Nephron progenitor cell (in vitro differentiated cells): ENCODE measurements around the gene ECM2.

ENCODE experiments used
- DNase-seq: peaks from one replicate; pipeline ENCODE4 v3.0.0; 2021
- H3K27ac Mint-ChIP-seq: 2 replicates; pipeline ENCODE4 v1.8.0; 2021; ENCODE audit warnings: mild to moderate bottlenecking, moderate library complexity, mixed read lengths
- H3K27me3 Mint-ChIP-seq: 2 replicates; pipeline ENCODE4 v1.8.0; 2021; ENCODE audit warnings: mild to moderate bottlenecking, low read depth, mixed read lengths; ENCODE audit not compliant: poor library complexity
- H3K36me3 Mint-ChIP-seq: 2 replicates; pipeline ENCODE4 v1.8.0; 2021; ENCODE audit warnings: low read depth, mixed read lengths
- H3K4me1 Mint-ChIP-seq: 2 replicates; pipeline ENCODE4 v1.8.0; 2021; ENCODE audit warnings: mixed read lengths
- H3K4me3 Mint-ChIP-seq: 2 replicates; pipeline ENCODE4 v1.8.0; 2021; ENCODE audit warnings: mild to moderate bottlenecking, moderate library complexity, mixed read lengths
- H3K9me3 Mint-ChIP-seq: 2 replicates; pipeline ENCODE4 v1.8.0; 2021; ENCODE audit warnings: mild to moderate bottlenecking, moderate library complexity, mixed read lengths
- TF ChIP-seq, protein P1 (sequence below): fragments of 200-600 bp; sonication (generic); IDR thresholded peaks from 2 replicates; pipeline ENCODE4 v1.5.0; 2021; ENCODE audit warnings: antibody characterized with exemption

ECM2 gene

DNA sequence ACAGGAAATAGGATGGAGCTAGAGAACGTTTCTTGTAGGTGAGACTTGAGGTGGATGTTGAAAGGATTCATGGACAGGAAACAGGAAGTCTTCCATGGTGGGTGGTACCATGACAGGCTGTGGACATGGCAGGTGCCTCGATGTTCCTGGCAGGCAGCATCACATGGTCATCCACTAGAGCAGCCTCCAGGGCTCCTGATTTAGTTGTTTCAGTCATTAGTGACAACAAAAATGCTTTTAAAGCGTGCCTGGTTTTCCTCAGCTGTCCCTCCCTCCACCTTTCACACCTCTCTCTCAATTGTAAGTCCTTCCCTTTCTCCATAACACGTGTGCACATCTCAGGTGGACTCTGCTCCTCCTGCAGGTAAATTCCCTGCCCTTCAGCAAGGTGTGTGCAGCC, 28.3 kb downstream of the ECM2 start:
- no peak overlapping the region for H3K27ac Mint-ChIP-seq
- H3K27me3 Mint-ChIP-seq, result no peaks in the 10 kb centered on the region
- DNase-seq, result no peak

DNA sequence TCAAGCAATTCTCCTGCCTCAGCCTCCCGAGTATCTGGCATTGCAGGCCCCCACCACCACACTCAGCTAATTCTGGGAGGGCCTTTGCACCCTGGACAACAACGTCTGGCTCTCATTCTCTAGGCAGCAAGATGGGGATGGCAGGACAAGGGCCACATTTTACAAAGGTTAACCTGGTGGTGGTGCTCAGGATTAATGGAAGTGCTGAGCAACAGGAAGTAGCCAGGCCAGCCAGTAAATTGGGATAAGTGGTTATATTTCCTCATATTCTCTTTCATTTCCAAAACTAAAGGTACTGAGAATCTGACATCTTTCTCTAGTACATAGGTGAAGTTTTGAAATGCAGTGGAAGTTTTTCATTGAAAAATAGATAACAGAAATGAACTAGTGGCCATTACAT, 28.8 kb downstream of the ECM2 start:
- no peaks in the 10 kb centered on the region for H3K36me3 Mint-ChIP-seq
- H3K27ac Mint-ChIP-seq, result no peak overlapping the region
- no peaks in the 10 kb centered on the region for H3K4me1 Mint-ChIP-seq

More for the DNA sequence above, 28.3 kb downstream of the ECM2 start:
- no peaks in the 10 kb centered on the region for H3K36me3 Mint-ChIP-seq
- H3K9me3 Mint-ChIP-seq, result no peaks in the 10 kb centered on the region
- H3K4me3 Mint-ChIP-seq, result no peak overlapping the region
- no peaks in the 10 kb centered on the region for H3K4me1 Mint-ChIP-seq
- TF ChIP-seq, protein P1, sequence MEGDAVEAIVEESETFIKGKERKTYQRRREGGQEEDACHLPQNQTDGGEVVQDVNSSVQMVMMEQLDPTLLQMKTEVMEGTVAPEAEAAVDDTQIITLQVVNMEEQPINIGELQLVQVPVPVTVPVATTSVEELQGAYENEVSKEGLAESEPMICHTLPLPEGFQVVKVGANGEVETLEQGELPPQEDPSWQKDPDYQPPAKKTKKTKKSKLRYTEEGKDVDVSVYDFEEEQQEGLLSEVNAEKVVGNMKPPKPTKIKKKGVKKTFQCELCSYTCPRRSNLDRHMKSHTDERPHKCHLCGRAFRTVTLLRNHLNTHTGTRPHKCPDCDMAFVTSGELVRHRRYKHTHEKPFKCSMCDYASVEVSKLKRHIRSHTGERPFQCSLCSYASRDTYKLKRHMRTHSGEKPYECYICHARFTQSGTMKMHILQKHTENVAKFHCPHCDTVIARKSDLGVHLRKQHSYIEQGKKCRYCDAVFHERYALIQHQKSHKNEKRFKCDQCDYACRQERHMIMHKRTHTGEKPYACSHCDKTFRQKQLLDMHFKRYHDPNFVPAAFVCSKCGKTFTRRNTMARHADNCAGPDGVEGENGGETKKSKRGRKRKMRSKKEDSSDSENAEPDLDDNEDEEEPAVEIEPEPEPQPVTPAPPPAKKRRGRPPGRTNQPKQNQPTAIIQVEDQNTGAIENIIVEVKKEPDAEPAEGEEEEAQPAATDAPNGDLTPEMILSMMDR, result no peak

DNA sequence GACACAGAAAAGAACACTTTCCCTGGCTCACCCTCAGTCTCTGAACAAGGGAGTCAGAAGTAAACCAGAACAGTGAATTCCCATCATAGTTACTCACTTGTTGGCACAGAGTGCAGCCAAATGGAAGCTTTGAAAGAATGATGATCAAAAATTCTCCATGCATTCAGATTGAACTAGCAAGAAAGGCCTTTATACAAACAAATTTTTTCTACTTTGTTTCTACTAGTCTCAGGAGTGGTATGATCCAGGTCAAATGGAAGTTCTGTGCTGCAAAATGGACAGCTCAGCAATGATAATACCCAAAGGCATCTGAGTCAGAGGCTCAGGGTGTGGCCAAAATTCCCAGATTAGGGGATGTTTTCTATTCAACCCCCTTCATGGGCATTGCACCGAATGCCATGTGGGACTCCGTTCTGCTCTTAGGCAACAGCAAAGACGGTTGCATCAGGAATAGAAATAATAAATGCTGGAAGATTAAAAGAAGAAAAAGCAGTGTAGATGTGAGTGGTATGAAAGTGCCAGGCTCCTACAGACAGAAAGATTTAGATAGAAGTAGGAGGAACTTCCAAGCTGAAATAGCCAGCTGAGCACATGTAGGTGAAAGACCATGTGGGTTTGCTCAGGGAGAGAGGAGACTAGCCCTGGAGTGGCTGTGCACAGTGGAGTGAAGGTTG, 29.5 kb downstream of the ECM2 start:
- Mint-ChIP-seq H3K36me3 (no peaks in the 10 kb centered on the region), H3K4me1 (no peaks in the 10 kb centered on the region), H3K27me3 (no peaks in the 10 kb centered on the region), H3K4me3 (no peak overlapping the region), H3K9me3 (no peaks in the 10 kb centered on the region), H3K27ac (no peak overlapping the region)
- TF ChIP-seq, protein P1, result no peak
- no peak for DNase-seq

More for the DNA sequence above, 28.8 kb downstream of the ECM2 start:
- DNase-seq, result no peak
- H3K9me3 Mint-ChIP-seq, result no peaks in the 10 kb centered on the region
- H3K4me3 Mint-ChIP-seq, result no peak overlapping the region
- H3K27me3 Mint-ChIP-seq, result no peaks in the 10 kb centered on the region
- TF ChIP-seq, protein P1, result no peak

DNA sequence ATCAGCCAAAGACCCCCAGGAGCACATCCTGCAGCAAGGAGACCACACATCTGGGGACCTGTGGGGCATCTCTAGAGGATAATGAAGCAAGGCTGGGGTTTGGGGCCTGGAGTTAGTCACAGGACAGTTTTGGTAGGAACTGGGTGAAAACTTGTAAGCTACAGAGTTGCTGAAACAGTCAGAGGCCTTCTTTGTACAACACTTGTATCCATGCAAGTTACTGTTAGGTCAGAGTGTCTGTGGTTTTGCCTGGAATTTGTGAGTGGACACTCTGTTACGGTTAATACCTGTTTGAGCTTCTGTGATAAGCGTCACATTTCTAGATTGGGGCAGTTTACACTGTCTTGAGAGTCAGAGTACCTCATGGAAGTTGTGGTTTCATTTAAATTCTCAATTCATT, 30.9 kb downstream of the ECM2 start:
- H3K27me3 Mint-ChIP-seq, result no peaks in the 10 kb centered on the region
- H3K9me3 Mint-ChIP-seq, result no peaks in the 10 kb centered on the region
- no peak for DNase-seq
- H3K4me1 Mint-ChIP-seq, result no peaks in the 10 kb centered on the region
- TF ChIP-seq, protein P1, result no peak
- H3K36me3 Mint-ChIP-seq, result no peaks in the 10 kb centered on the region
- H3K4me3 Mint-ChIP-seq, result no peak overlapping the region
- no peak overlapping the region for H3K27ac Mint-ChIP-seq

DNA sequence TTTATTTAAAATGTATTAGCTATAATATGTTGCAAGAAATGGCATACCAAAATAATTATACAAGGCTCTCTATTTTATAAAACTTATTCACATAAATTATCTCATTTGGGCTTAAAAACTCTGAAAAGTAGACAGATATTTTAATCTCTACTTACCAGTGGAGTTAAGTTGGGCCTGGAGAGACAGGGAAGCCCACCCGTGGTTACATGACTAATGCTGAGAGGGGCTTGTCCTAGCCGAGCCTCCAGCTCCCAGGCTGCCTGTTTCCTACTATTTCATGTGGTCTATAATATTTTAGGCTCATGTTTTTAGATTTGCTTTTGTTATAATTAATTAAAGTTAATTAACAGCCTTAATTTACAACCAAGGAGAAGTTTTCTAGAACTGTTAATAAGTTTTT, 32.6 kb downstream of the ECM2 start:
- Mint-ChIP-seq H3K9me3 (no peaks in the 10 kb centered on the region), H3K4me1 (no peaks in the 10 kb centered on the region), H3K27ac (peak overlapping the region; percentile 51), H3K36me3 (no peaks in the 10 kb centered on the region), H3K27me3 (peaks cover 3% of the 10 kb centered on the region), H3K4me3 (no peak overlapping the region)
- no peak for DNase-seq
- TF ChIP-seq, protein P1, result no peak
